ENCODE data around the gene PIP4K2A. TPM values are rescaled to one million over a fixed set of nuclear protein-coding genes. Genes with fewer than 3 reads are reported as not detected.

The PIP4K2A gene
- total and polyA plus RNA-seq, 2 of the 8 experiments (the other 6 are each of a cell fraction or from before 2014, with no cell fraction given): 19.0 to 60.9 TPM

- H3K14ac ChIP-seq (ENCODE audit: insufficient read length): no peak overlapping the region
- no peaks in the 10 kb centered on the region for H3K36me3 ChIP-seq (ENCODE audit: control insufficient read depth in 2 of 4, insufficient read depth in 4 of 4, low read length in 3 of 4)
- no peak overlapping the region for H3K4me2 ChIP-seq (ENCODE audit: insufficient read depth in 1 of 2, low read depth in 2 of 2, low read length in 2 of 2)
- no peak overlapping the region for H3K23ac ChIP-seq (ENCODE audit: insufficient read length)
- H2AFZ ChIP-seq (ENCODE audit: low read length): no peak overlapping the region
- H3K27me3 ChIP-seq (replicated peaks in 1 of 4; ENCODE audit: control insufficient read depth in 3 of 4, extremely low read depth in 1 of 4, insufficient read depth in 3 of 4, low read length in 3 of 4): no peaks in the 10 kb centered on the region
- H3K4me3 ChIP-seq (ENCODE audit: extremely low read depth in 1 of 4, insufficient read depth in 2 of 4, low read depth in 3 of 4, low read length in 4 of 4): no peak overlapping the region
- H4K8ac ChIP-seq (ENCODE audit: extremely low read depth, insufficient read depth, low read length): no peak overlapping the region
- H3K27ac ChIP-seq (ENCODE audit: low read depth, low read length): no peak overlapping the region
- no peak overlapping the region for H4K91ac ChIP-seq (replicated peaks; ENCODE audit: insufficient read length, low read length)
- DNase-seq (ENCODE audit: low read depth in 1 of 2, low spot score in 2 of 2) (no peak), FAIRE-seq (no peak)
- no peak overlapping the region for H3K4ac ChIP-seq (replicated peaks; ENCODE audit: insufficient read length, low read depth, low read length)
- no peak overlapping the region for H2BK120ac ChIP-seq (replicated peaks; ENCODE audit: low read depth, low read length)
- no peaks in the 10 kb centered on the region for H4K20me1 ChIP-seq (replicated peaks in 1 of 2; ENCODE audit: control insufficient read depth in 1 of 2, insufficient read depth in 2 of 2, low read length in 2 of 2)
- ChIA-PET CTCF (ENCODE audit: partially characterized antibody) (no interaction called here), POLR2A (ENCODE audit: partially characterized antibody) (no interaction called here)
- TF ChIP-seq NRF1 (IDR thresholded peaks at IDR 0.05; ENCODE audit: low read depth, low read length): no peak
- no peak for TF ChIP-seq TAF7 (optimal IDR thresholded peaks at IDR 0.05; ENCODE audit: borderline replicate concordance, low read depth, low read length)
- TF ChIP-seq CHD1 (IDR thresholded peaks at IDR 0.05; ENCODE audit: low read depth, low read length): no peak
- TF ChIP-seq E2F6 (IDR thresholded peaks at IDR 0.05): no peak
- no peak for TF ChIP-seq SP1 (IDR thresholded peaks at IDR 0.05; ENCODE audit: low read depth, low read length)
- TF ChIP-seq TBP (IDR thresholded peaks at IDR 0.05; ENCODE audit: low read depth, low read length): no peak
- TF ChIP-seq POU5F1 (IDR thresholded peaks at IDR 0.05; ENCODE audit: low read depth, low read length): no peak
- no peak for TF ChIP-seq JUN (IDR thresholded peaks at IDR 0.05; ENCODE audit: low read depth, low read length)
- no peak for TF ChIP-seq RAD21 (IDR thresholded peaks at IDR 0.05 in 1 of 2, conservative IDR thresholded peaks at IDR 0.05 in 1 of 2; ENCODE audit: low read depth in 2 of 2, low read length in 2 of 2)
- TF ChIP-seq RFX5 (IDR thresholded peaks at IDR 0.05; ENCODE audit: borderline replicate concordance, low read depth, low read length): no peak
- TF ChIP-seq, protein P1, sequence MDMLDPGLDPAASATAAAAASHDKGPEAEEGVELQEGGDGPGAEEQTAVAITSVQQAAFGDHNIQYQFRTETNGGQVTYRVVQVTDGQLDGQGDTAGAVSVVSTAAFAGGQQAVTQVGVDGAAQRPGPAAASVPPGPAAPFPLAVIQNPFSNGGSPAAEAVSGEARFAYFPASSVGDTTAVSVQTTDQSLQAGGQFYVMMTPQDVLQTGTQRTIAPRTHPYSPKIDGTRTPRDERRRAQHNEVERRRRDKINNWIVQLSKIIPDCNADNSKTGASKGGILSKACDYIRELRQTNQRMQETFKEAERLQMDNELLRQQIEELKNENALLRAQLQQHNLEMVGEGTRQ (IDR thresholded peaks at IDR 0.05; ENCODE audit: low read length): no peak
- no peak for TF ChIP-seq CHD2 (IDR thresholded peaks at IDR 0.05; ENCODE audit: low read length)
- H3K79me1 ChIP-seq (ENCODE audit: low read depth, low read length): no peaks in the 10 kb centered on the region
- H3K23me2 ChIP-seq (ENCODE audit: low read depth, low read length): no peaks in the 10 kb centered on the region
- no peak overlapping the region for H2BK12ac ChIP-seq (ENCODE audit: low read depth, low read length)
- no peak overlapping the region for H3K9ac ChIP-seq (replicated peaks in 1 of 4; ENCODE audit: extremely low read depth in 1 of 4, low read depth in 3 of 4, low read length in 3 of 4)
- H2BK15ac ChIP-seq (ENCODE audit: low read length): no peak overlapping the region
- H2BK5ac ChIP-seq (ENCODE audit: low read depth, low read length): no peak overlapping the region
- H3K56ac ChIP-seq (replicated peaks; ENCODE audit: insufficient read length, low read depth, low read length): no peak overlapping the region
- no peak overlapping the region for H4K5ac ChIP-seq (ENCODE audit: insufficient read length, low read depth, low read length)
- 0 out of 7 replicates have a peak, but pooled peaks cover 0 to 3% (median 0%) of the 10 kb centered on the region in 4 experiments for H3K4me1 ChIP-seq (replicated peaks in 1 of 4; ENCODE audit: control insufficient read depth in 3 of 4, insufficient read depth in 4 of 4, low read length in 3 of 4)
- no peak overlapping the region for H3K18ac ChIP-seq (ENCODE audit: extremely low read depth, low read length)
- no peak overlapping the region for H2AK5ac ChIP-seq (ENCODE audit: low read depth, low read length)
- no peaks in the 10 kb centered on the region for H3K79me2 ChIP-seq (ENCODE audit: control insufficient read depth in 1 of 2, insufficient read depth in 2 of 2, low read length in 2 of 2)
- H2BK20ac ChIP-seq (ENCODE audit: low read length): no peak overlapping the region
- WGBS, 2 experiments (ENCODE audit: extremely low coverage in 1 of 2, insufficient coverage in 1 of 2, insufficient read length in 1 of 2, insufficient replicate concordance in 2 of 2, low coverage in 1 of 2, low lambda C conversion rate in 2 of 2, missing lambda C conversion rate in 1 of 2): 100% methylated on average over 5 of the region's 6 CpGs; no CpG with 5 or more reads in 1 of the 2 experiments
- no peaks in the 10 kb centered on the region for H3K9me3 ChIP-seq (ENCODE audit: insufficient read depth in 2 of 2, low read depth in 1 of 2, low read length in 1 of 2)
Observed at GRCh38 chr10:22758867-22759266, 44.5 kb upstream of the PIP4K2A start.

All from H1 (cell line).